ENCODE data around the gene PFDN2. TPM values are rescaled to one million over a fixed set of nuclear protein-coding genes. Genes with fewer than 3 reads are reported as not detected.
A peak's percentile ranks its signal among the peaks of the same experiment; 100 is the strongest.

PFDN2 gene
- polyA plus RNA-seq, 1 experiment: 101 TPM

- Histone ChIP-seq H3K27me3 (ENCODE audit: control insufficient read depth, insufficient read depth, low read length) (no peaks in the 10 kb centered on the region), H3K27ac (ENCODE audit: low read depth, low read length) (peak overlapping the region; percentile 93), H3K4me3 (ENCODE audit: low read depth, low read length) (peak overlapping the region; percentile 86; the same call in 1 of the 2 replicates), H3K9me3 (ENCODE audit: control insufficient read depth, insufficient read depth, low read length) (no peaks in the 10 kb centered on the region; the same call in 1 of the 2 replicates)
- no peak for TF ChIP-seq CTCF (IDR thresholded peaks at IDR 0.05; ENCODE audit: low read depth, low read length)
- no peak for DNase-seq (ENCODE audit: low read depth, low spot score)
- POLR2A ChIA-PET: interaction anchor here (0.6 to 1.3 kb wide), 6 partner anchors 11 to 120 kb away, joined by 3 to 4 read pairs (median 3); partner anchors contain the start of genes ADAMTS4, NDUFS2 and USF1
- CTCF ChIA-PET: interaction anchor here (0.6 to 2.6 kb wide), 19 partner anchors 8 to 219 kb away, joined by 3 to 24 read pairs (median 5); partner anchors contain the start of genes APOA2, KLHDC9, TOMM40L and UFC1
Observed at GRCh38 chr1:161164901-161165610, 47.2 kb upstream of the PFDN2 start.

- CTCF ChIA-PET: interaction anchor here (0.8 to 2.6 kb wide), 2 partner anchors 30 to 62 kb away, joined by 4 to 18 read pairs; partner anchors contain the start of gene TOMM40L
- POLR2A ChIA-PET: no interaction called here
- Histone ChIP-seq H3K4me3 (ENCODE audit: low read depth, low read length) (no peak overlapping the region), H3K27ac (ENCODE audit: low read depth, low read length) (no peak overlapping the region), H3K27me3 (ENCODE audit: control insufficient read depth, insufficient read depth, low read length) (no peaks in the 10 kb centered on the region), H3K9me3 (ENCODE audit: control insufficient read depth, insufficient read depth, low read length) (no peaks in the 10 kb centered on the region; the same call in 1 of the 2 replicates)
- no peak for TF ChIP-seq CTCF (IDR thresholded peaks at IDR 0.05; ENCODE audit: low read depth, low read length)
- DNase-seq (ENCODE audit: low read depth, low spot score): no peak
Observed at GRCh38 chr1:161163793-161164192, 46.0 kb upstream of the PFDN2 start.

GRCh38 chr1:161162806-161163205 lies 45.0 kb upstream of the PFDN2 start:
- no peak overlapping the region for H3K4me3 ChIP-seq (ENCODE audit: low read depth, low read length)
- CTCF ChIA-PET: no interaction called here
- H3K9me3 ChIP-seq (ENCODE audit: control insufficient read depth, insufficient read depth, low read length): no peaks in the 10 kb centered on the region; the same call in 1 of the 2 replicates
- DNase-seq (ENCODE audit: low read depth, low spot score): no peak
- H3K27ac ChIP-seq (ENCODE audit: low read depth, low read length): no peak overlapping the region
- no peak for TF ChIP-seq CTCF (IDR thresholded peaks at IDR 0.05; ENCODE audit: low read depth, low read length)
- POLR2A ChIA-PET: no interaction called here
- no peaks in the 10 kb centered on the region for H3K27me3 ChIP-seq (ENCODE audit: control insufficient read depth, insufficient read depth, low read length)

- Histone ChIP-seq H3K4me3 (ENCODE audit: low read depth, low read length) (no peak overlapping the region), H3K9me3 (ENCODE audit: control insufficient read depth, insufficient read depth, low read length) (no peaks in the 10 kb centered on the region; the same call in 1 of the 2 replicates), H3K27ac (ENCODE audit: low read depth, low read length) (no peak overlapping the region), H3K27me3 (ENCODE audit: control insufficient read depth, insufficient read depth, low read length) (no peaks in the 10 kb centered on the region)
- ChIA-PET POLR2A (no interaction called here), CTCF (interaction anchor here (0.8 kb wide), 1 partner anchor 81 kb away, joined by 3 read pairs; no protein-coding TSS in a partner anchor)
- no peak for DNase-seq (ENCODE audit: low read depth, low spot score)
- no peak for TF ChIP-seq CTCF (IDR thresholded peaks at IDR 0.05; ENCODE audit: low read depth, low read length)
Observed at GRCh38 chr1:161162052-161162451, 44.2 kb upstream of the PFDN2 start.

GRCh38 chr1:161161652-161162051 lies 43.8 kb upstream of the PFDN2 start:
- no peak for DNase-seq (ENCODE audit: low read depth, low spot score)
- H3K27me3 ChIP-seq (ENCODE audit: control insufficient read depth, insufficient read depth, low read length): no peaks in the 10 kb centered on the region
- ChIA-PET POLR2A (no interaction called here), CTCF (interaction anchor here (0.8 kb wide), 1 partner anchor 81 kb away, joined by 3 read pairs; no protein-coding TSS in a partner anchor)
- H3K9me3 ChIP-seq (ENCODE audit: control insufficient read depth, insufficient read depth, low read length): no peaks in the 10 kb centered on the region; the same call in 1 of the 2 replicates
- TF ChIP-seq CTCF (IDR thresholded peaks at IDR 0.05; ENCODE audit: low read depth, low read length): no peak
- H3K27ac ChIP-seq (ENCODE audit: low read depth, low read length): no peak overlapping the region
- no peak overlapping the region for H3K4me3 ChIP-seq (ENCODE audit: low read depth, low read length)

Data from AG04450 (cell line).